Kidney epithelial cell (primary cell): Measurements from ENCODE around the gene NEDD9. TPM values are rescaled to one million over a fixed set of nuclear protein-coding genes. Genes with fewer than 3 reads are reported as not detected.

ENCODE experiments used
- DNase-seq: peaks from one replicate; pipeline ENCODE4 v3.0.0-alpha.2; 2010; ENCODE audit warnings: low read depth
- H3K27me3 ChIP-seq: 2 replicates; pipeline ENCODE4 v1.6.0; 2011; ENCODE audit warnings: low read length; ENCODE audit not compliant: control insufficient read depth, insufficient read depth
- H3K36me3 ChIP-seq: 2 replicates; pipeline ENCODE4 v1.5.1; 2011; ENCODE audit warnings: low read length; ENCODE audit not compliant: control insufficient read depth, insufficient read depth
- H3K4me3 ChIP-seq: 2 replicates; pipeline ENCODE4 v1.5.1; 2011; ENCODE audit warnings: low read depth, mild to moderate bottlenecking, control low read depth, low read length
- total RNA-seq: library from RNA; depleted of rRNA; stranded (reverse); fragments of >200 nt; gene quantifications from 2 replicates; pipeline ENCODE4 v1.2.3, GENCODE V29; 2015
- TF ChIP-seq, protein P1 (sequence below): IDR thresholded peaks from 2 replicates; pipeline ENCODE4 v1.5.1; 2011; ENCODE audit warnings: mild to moderate bottlenecking, moderate library complexity, low read length, control low read depth, inconsistent platforms; ENCODE audit not compliant: insufficient read depth, poor library complexity, severe bottlenecking

The NEDD9 gene
- total RNA-seq, 1 donor from 2014 or later: 48.3 TPM

DNA sequence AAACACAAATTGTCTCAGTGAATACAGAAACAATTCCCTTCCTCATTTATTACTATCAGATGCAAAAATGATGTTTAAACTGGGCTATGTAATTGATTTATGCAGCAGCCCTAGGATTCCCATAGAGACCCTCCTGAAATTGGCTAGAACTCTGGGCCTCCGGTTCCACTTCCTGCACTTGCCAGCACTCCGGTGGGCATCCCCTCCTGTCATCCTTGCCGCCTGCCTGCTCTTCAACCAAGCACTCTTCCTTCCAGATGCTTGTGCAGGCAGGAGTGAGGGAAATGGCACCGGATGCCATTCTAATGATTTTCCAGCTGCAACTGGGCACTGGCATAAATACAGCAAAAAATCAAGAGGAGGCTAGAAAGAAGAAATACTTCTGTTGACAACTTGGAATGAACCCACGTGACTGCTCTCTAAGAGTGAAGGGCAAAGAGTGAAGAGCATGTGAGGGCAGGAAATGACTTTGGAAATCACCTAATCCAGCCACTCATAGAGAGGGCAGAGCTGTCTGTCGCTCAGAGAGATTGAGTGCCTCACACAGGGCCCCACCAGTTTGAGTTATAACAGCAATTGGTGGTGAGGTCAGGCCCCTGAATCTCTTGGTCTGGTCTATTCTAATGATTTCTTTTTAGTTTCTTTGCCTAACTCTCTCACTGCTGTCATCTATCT lies 3.7 kb upstream of the NEDD9 start:
- no peaks in the 10 kb centered on the region for H3K36me3 ChIP-seq
- TF ChIP-seq, protein P1, sequence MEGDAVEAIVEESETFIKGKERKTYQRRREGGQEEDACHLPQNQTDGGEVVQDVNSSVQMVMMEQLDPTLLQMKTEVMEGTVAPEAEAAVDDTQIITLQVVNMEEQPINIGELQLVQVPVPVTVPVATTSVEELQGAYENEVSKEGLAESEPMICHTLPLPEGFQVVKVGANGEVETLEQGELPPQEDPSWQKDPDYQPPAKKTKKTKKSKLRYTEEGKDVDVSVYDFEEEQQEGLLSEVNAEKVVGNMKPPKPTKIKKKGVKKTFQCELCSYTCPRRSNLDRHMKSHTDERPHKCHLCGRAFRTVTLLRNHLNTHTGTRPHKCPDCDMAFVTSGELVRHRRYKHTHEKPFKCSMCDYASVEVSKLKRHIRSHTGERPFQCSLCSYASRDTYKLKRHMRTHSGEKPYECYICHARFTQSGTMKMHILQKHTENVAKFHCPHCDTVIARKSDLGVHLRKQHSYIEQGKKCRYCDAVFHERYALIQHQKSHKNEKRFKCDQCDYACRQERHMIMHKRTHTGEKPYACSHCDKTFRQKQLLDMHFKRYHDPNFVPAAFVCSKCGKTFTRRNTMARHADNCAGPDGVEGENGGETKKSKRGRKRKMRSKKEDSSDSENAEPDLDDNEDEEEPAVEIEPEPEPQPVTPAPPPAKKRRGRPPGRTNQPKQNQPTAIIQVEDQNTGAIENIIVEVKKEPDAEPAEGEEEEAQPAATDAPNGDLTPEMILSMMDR: no peak
- no peak for DNase-seq
- H3K27me3 ChIP-seq: no peaks in the 10 kb centered on the region
- H3K4me3 ChIP-seq: no peak overlapping the region

DNA sequence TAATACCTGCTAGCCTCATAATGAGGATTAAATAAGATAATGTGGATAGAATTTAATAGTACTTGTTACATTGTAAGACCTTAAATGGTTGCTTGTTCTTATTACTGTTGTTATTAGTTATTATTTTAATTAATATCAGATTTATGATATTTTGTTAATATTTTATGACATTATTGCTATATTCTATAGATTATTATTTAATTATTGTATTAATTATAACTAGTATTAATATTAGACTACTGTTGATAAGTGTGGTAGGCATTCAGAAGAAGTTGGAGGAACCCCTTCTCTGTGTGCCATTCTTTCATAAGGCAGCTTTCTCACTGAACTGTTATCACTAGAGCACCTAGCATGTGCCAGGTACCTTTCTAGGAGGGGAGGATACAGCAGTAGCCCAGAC lies 2.6 kb upstream of the NEDD9 start:
- TF ChIP-seq, protein P1: no peak
- H3K36me3 ChIP-seq: no peaks in the 10 kb centered on the region
- H3K4me3 ChIP-seq: no peak overlapping the region
- no peak for DNase-seq
- H3K27me3 ChIP-seq: no peaks in the 10 kb centered on the region

DNA sequence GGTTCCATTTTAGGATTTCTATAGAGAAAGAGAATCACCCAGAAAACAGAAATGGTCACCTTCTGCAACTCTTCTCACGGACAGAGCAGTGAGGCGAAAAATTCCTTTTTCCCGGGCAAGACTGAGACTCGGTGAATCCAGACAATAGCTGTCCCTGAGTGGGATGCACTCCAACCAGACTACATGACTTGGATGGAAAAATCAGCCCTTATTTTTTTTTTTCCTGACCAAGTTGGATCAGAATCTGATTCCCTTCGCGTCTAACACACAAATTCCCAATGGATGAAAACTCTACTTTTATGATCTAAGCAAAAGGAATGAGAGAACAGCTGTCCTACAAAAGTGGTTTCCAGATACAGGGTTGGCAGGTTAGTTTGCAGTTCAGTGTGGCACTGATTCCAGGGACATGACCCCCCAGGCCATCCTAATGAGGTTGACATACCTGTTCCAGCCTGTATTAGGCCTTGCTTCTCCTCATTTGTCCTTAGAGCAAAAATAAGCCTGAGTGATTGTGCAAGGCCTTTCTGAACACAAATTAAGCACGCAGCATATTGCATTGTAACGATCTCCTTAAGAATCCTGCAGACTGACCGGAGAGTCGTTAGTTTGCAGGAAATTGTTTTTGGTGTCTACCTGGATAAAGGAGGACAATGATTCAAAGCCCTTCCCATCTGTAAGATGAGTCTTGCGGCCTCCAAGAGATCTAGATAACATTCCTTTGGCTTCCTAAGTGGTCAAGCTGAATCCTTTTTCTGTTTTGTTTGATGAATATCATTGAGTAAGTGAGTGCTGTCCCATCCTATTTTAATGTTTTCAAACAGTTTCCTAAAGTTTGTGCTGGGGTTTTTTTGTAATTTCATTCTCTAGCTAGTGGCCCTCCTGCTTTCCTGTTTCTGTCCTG lies 1.5 kb upstream of the NEDD9 start:
- Histone ChIP-seq H3K36me3 (no peaks in the 10 kb centered on the region), H3K27me3 (no peaks in the 10 kb centered on the region), H3K4me3 (no peak overlapping the region)
- no peak for DNase-seq
- TF ChIP-seq, protein P1: no peak

DNA sequence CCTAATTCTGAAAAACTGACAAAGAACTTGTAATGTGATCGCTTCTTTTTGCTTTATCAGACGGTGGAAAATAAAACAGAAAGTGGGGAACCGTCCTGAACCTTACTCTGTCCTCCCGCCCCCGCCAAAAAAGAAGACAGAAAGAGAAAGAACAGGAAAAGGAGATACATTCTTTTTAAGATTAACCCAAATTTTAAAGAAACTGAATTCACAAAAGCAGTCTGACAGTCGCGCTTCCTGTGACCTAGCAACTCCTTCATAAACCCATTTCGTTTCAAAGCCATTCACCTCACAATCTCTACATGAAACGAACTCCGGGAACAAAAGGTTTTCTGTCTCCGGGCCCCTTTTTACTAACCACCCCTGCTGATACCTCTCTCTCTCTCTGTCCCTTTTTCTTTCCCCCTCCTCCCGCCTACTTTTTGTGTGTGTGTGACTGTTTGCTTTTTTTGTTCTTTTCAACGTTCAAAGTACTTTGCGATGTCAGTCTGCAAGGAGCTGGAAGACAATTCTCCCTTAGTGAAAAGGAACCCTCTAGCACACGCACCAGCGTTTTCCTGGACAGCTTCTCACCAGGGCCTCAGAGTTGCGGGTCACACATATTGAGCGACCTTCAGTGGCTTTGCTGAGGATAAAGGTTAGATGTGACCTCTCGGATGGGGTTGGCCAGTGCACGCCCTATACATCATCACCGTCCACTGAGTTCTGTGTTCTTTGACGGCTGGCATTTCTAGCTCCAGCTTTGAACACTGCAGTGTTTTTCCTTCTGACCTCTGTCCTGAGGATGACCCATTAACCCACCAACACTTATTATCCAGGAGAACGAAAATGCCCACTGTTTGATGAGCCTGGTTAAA lies 530 bp upstream of the NEDD9 start:
- H3K4me3 ChIP-seq: peak overlapping the region; percentile 86
- DNase-seq: no peak
- no peaks in the 10 kb centered on the region for H3K27me3 ChIP-seq
- TF ChIP-seq, protein P1: no peak
- no peaks in the 10 kb centered on the region for H3K36me3 ChIP-seq

DNA sequence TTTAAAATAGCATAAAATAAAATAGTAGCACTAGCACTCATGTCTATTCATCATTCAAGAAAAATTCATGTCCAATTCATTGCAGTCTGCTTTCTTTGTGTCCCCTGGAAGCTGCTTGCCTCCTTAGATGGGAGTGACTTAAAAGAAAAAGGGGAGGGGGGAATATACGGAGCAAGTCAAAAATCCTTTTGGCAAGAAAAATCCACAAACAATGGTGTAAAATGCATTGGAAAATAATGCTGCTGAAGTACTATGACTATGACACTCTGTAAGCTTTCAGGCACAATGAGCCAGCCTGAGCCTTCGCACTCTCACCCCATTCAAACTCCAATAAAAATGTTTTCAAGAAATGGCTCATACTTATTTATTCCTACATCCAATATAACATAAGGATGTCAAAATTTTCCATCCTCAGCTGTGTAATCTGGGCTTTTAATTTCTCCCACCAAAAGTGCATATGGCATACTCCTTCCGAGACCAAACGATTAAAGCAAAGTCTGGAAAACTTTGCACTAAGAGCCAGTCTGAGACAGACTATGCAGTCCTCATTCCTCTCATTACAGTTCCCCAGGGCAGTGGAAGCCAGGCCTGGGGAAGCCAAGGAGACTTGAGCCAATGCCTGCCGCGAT lies 790 bp downstream of the NEDD9 start:
- TF ChIP-seq, protein P1: no peak
- H3K36me3 ChIP-seq: no peaks in the 10 kb centered on the region
- H3K27me3 ChIP-seq: no peaks in the 10 kb centered on the region
- H3K4me3 ChIP-seq: peak overlapping the region; percentile 86
- no peak for DNase-seq
